GM19193 (cell line): ENCODE measurements around the gene YTHDF1.

ENCODE experiments used
- POLR2A ChIP-seq: IDR thresholded peaks from 4 replicates; pipeline ENCODE4 v1.6.1; 2011; ENCODE audit not compliant: insufficient read depth, insufficient read length; ENCODE audit errors: extremely low read depth

YTHDF1 gene

GRCh38 chr20:63177785-63178445, 38.0 kb downstream of the YTHDF1 start:
- no peak for TF ChIP-seq POLR2A

DNA sequence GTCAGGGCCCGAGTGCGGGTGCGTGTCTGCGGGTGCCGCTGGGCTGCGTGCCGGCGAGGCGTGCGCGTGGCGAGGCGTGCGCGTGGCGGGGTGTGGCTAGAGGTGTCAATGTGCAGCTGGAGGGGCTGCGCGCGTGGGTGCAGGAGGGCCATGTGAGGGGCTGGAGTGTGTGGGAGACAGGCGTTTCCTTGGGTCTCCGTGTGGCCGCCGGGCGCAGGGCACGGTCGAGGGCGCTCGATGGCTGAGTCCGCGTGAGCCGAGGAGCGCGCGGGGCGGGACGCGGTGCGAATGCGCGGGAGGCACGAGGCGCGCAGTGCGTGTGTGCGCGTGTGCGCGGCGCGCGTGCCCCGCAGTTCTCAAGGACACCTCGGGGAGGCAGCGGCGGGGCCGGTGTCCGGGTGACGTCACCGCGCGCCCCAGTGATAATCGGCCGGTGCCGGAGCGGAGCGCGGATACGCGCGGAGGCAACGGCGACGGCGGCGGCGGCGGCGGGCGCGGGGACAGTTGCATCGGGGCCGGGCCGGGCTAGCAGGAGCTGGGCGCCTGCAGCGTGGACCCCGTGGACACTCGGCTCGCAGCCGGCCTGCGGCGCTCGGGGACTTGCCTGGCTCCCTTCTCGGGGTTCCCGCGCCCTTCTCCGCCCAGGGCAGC, 38.7 kb downstream of the YTHDF1 start:
- TF ChIP-seq POLR2A: no peak

GRCh38 chr20:63176427-63177133, 39.4 kb downstream of the YTHDF1 start:
- no peak for TF ChIP-seq POLR2A

GRCh38 chr20:63176034-63176426, 39.9 kb downstream of the YTHDF1 start:
- no peak for TF ChIP-seq POLR2A

DNA sequence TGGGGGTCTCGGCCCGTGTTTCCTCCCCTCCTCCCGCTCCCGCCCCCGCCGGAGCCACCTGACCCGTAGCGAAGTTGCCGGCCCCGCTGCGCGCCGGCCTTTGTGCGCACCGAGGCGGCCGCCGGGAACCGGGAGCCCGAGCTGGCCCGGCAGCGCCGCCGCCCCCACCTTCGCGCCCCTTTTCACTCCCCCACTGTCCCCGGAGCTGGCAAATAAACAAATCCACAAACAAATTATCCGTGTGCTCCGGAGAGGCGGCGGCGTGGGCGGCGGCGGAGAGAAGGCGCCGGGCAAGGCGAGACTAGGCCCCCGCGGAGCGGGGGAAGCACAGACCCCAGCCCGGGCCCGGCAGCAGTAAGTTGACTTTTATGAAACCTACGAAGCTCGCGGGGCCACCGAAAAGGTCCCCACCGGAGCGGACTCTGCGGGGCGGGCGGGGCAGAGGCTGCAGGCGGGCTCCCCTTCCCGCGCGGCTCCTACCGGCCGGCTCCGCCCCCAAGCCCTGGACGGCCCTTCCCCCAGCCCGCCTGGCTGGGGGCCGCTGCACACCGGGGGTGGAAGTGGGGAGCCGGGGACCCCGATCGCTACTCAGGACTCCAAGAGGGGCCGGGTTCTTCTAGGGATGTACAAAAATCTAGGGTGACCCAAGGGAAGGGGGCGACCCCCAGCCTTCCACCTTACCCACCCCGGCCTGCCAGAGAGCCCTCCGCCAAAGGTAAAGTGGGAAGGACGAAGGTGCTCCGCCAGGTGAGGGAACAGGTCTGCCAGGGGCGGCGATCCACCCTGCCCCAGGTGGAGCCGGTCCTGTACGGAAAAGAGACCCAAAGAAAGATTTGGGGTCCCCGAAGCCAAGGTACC, 40.7 kb downstream of the YTHDF1 start:
- TF ChIP-seq POLR2A: no peak

DNA sequence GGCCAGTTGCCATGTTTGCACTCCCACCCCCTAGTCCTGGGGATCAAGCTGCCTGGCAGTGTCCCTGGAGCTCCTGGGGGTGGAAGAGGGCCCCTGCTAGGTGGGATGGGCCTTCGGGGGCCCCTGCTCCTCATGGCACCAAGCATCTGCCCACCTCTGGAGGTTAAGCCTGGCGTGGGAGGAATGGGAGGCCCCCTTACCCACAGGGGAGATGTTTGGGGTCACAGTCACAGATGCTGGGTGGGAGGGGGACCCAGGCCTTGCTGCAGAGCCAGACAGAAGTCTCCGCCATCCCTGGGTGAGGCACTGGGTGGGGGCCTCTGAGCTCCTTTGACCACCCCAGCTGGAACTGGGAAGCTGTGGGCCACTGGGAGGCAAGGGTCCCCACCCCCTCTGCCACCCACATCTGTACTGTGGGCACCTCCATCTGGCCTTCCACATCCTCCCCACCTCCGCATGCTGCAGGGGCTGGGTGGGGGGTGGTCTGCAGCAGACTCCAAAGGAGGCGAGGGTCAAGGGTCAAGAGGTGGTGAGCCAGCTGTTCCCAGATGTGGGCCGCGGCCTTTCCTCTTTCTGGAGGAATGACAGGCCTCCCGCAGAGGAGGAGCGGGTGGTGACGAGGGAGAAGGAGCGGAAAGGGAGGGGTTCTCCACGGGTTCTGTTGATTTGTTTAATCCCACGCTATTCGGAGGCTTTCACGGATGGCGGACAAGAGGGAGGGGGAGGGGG, 41.5 kb downstream of the YTHDF1 start:
- no peak for TF ChIP-seq POLR2A

DNA sequence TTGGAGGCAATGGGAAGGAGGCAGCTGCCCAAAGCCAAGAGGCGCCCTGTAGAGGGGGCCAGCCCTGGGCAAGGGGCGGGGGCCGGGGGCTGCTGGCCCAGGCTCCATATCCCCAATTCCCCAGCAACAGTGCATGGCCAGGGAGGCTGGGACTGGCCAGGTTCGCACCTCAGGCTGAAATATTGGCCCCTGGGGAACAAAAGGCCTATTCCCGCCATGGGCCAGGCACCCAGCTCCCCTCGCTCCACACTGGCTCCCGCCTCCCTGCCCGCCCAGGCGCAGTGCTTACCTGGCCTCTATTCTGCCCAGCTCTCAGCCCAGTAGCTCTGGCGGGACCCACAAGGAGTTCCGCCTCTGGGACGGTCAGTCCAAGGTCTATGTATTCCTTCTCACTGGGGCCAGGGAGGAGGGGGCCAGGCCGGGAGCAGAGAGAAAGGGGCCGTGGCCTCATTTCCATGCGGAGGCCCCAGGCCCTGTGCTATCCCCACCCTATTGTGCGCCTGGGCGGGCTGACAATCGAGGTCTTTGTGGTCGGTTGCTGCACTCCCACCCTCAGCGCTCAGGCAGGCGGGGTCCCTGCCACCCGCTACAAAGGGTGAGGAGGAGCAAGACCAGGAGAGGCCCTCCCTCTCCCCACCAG, 42.3 kb downstream of the YTHDF1 start:
- TF ChIP-seq POLR2A: no peak

GRCh38 chr20:63172726-63173125, 43.2 kb downstream of the YTHDF1 start:
- no peak for TF ChIP-seq POLR2A

DNA sequence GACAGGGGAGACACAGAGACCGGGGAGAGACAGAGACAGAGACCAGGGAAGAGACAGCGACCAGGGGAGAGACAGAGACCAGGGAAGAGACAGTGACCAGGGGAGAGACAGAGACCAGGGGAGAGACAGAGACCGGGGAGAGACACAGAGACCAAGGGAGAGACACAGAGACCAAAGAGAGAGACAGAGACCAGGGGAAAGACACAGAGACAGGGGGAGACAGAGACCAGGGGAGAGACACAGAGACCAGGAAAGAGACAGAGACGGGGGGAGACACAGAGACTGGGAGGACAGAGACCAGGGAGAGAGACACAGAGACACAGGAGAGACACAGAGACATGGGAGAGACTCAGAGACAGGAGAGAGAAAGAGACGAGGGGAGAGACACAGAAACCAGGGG, 43.9 kb downstream of the YTHDF1 start:
- TF ChIP-seq POLR2A: no peak

GRCh38 chr20:63169681-63170080, 46.2 kb downstream of the YTHDF1 start:
- no peak for TF ChIP-seq POLR2A

- TF ChIP-seq POLR2A: no peak
Observed at GRCh38 chr20:63168861-63169260, 47.1 kb downstream of the YTHDF1 start.

GRCh38 chr20:63167918-63168520, 47.9 kb downstream of the YTHDF1 start:
- no peak for TF ChIP-seq POLR2A
